Skeletal muscle tissue (tissue), 4 donors: ENCODE results near the gene PPP2R2D. TPM values are rescaled to one million over a fixed set of nuclear protein-coding genes. Genes with fewer than 3 reads are reported as not detected.

ENCODE experiments used
- H3K27ac ChIP-seq: one replicate; pipeline ENCODE4 v1.7.0; 2013; ENCODE audit warnings: mild to moderate bottlenecking, low read depth, low read length, inconsistent platforms
- H3K27me3 ChIP-seq, 3 donors: one replicate each; pipeline ENCODE4 v1.7.0; 2013; ENCODE audit warnings: low read length in 3 of 3; ENCODE audit not compliant: control insufficient read depth in 3 of 3, insufficient read depth in 3 of 3
- H3K36me3 ChIP-seq, 3 donors: one replicate each; pipeline ENCODE4 v1.7.0; 2013; ENCODE audit warnings: low read length in 3 of 3; ENCODE audit not compliant: control insufficient read depth in 3 of 3, insufficient read depth in 3 of 3
- H3K4me1 ChIP-seq, 3 donors: one replicate each; pipeline ENCODE4 v1.7.0; 2013; ENCODE audit warnings: low read length in 3 of 3, mild to moderate bottlenecking in 3 of 3; ENCODE audit not compliant: control insufficient read depth in 3 of 3, insufficient read depth in 3 of 3
- H3K4me3 ChIP-seq, 3 donors: one replicate each; pipeline ENCODE4 v1.7.0; 2013; ENCODE audit warnings: low read length in 3 of 3
- H3K9ac ChIP-seq, 3 donors: one replicate each; pipeline ENCODE4 v1.7.0; 2013; ENCODE audit warnings: low read length in 3 of 3, mild to moderate bottlenecking in 3 of 3, moderate library complexity in 2 of 3, low read depth in 1 of 3
- H3K9me3 ChIP-seq, 3 donors: one replicate each; pipeline ENCODE4 v1.7.0; 2013; ENCODE audit warnings: low read length in 3 of 3; ENCODE audit not compliant: control insufficient read depth in 3 of 3
- total RNA-seq: library from RNA; depleted of rRNA; stranded (reverse); fragments of >200 nt; gene quantifications from one replicate; pipeline ENCODE4 v1.2.3, GENCODE V29; 2014
- donor health status: Osteomylitis.

Gene PPP2R2D
- total RNA-seq, 1 donor from 2014 or later, result 27.1 TPM

DNA sequence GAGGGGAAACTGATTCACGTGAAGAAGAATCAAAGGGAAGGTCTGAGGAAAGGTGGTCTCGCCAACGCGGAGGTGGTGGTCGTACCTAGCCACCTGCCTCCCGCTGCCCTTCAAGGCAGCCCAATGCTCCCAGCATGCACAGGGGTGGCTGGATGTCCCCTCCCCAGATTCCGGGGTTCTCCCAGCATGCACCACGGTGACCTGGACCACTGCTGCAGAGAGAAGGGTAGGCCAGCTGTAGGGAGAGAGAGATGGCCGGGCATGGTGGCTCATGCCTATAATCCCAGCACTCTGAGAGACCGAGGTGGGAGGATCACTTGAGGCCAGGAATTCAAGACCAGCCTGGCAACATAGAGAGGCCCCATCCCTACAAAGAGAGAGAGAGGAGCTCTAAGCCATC is 32.4 kb upstream of the PPP2R2D start:
- no peaks in the 10 kb centered on the region for H3K4me1 ChIP-seq
- no peak overlapping the region for H3K4me3 ChIP-seq

DNA sequence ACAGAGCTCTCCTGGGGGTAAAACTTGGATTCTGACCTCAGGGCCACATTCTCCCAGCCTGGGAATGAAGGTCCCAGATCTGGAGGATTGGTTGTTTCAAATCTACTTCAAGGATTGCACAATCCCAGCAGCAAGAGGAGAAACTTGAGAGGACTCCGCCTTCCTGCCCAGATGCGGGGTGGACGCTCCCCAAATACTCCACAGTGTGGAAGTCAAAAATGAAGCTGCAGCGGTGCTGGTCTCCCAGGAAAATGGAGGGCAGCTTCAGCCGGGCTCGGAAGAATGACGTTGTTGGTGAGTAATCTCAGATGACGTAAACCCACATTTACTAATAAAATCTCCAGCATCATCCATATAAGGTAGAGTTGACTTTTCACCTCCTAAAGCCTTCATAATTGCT is 31.5 kb upstream of the PPP2R2D start:
- peaks cover 13 to 30% (median 20%) of the 10 kb centered on the region in 3 donors for H3K27me3 ChIP-seq
- no peaks in the 10 kb centered on the region for H3K9me3 ChIP-seq
- no peak overlapping the region for H3K4me3 ChIP-seq
- no peak overlapping the region for H3K9ac ChIP-seq
- no peaks in the 10 kb centered on the region for H3K36me3 ChIP-seq
- H3K27ac ChIP-seq, result no peak overlapping the region
- no peaks in the 10 kb centered on the region for H3K4me1 ChIP-seq

More for the DNA sequence above, 32.4 kb upstream of the PPP2R2D start:
- H3K9me3 ChIP-seq, result no peaks in the 10 kb centered on the region
- no peak overlapping the region for H3K9ac ChIP-seq
- H3K36me3 ChIP-seq, result no peaks in the 10 kb centered on the region
- H3K27ac ChIP-seq, result no peak overlapping the region
- H3K27me3 ChIP-seq, result peaks cover 4 to 21% (median 12%) of the 10 kb centered on the region in 3 donors

DNA sequence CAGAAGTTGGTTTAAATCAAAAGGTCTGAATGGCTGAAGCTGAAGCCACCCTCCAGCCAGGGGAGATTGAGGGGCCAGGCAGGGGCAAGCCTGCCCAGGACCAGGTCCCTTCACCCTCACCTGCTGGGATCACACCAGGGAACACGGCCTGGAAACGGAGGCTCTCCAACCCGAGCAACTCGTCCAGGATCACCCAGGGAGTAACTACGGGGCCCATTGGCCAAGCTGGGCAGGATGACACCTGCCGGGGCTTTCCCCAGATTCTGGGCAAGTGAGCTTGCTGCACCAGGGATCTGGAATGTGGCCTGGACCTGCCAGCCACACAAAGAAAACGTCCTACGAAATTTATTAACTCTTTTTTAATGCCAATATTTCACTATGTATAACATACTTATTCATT is 30.4 kb upstream of the PPP2R2D start:
- Histone ChIP-seq H3K27ac (no peak overlapping the region), H3K4me3 (no peak overlapping the region), H3K36me3 (no peaks in the 10 kb centered on the region), H3K9me3 (no peaks in the 10 kb centered on the region), H3K4me1 (no peaks in the 10 kb centered on the region), H3K9ac (no peak overlapping the region), H3K27me3 (peaks cover 10 to 33% (median 20%) of the 10 kb centered on the region in 3 donors)

DNA sequence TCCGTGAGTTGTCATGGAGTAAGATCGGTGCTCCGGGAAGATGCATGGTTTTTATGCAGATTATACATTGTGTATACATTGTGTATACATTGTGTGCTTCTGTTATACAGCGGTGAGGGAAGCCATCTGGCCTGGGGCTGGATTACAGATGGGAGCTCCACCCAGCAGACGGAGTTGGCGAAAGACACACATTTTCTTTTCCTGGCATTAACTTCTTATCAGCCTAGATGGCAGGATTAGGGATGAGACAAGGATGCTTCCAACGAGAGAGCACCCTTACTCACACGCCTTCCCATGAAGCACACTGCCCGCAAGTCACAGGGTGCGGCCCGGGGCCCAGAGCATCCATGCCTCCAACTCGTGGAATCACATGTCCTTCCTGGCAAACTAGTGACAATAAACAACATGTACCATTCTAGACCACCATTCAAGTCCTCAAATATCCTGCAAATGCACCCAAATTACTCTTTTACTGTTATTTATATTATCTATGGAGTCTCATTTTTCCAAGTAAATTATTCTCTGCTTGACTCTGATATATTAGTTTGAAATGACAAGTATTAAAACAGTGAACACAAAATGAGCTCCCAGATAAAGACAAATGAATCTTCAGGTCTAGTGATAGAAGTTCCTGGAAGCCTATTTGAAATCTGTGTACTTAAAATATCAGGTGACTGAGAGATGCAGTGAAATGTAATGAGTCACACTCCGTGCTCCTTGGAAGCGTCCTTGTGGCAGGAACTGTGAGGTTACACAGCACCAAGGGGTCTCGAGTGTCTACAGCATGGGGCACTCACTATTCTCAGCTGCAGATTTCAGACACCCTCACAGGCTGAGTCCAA is 29.8 kb upstream of the PPP2R2D start:
- no peaks in the 10 kb centered on the region for H3K9me3 ChIP-seq
- H3K4me1 ChIP-seq, result no peaks in the 10 kb centered on the region
- H3K27me3 ChIP-seq, result peaks cover 10 to 37% (median 20%) of the 10 kb centered on the region in 3 donors
- H3K36me3 ChIP-seq, result no peaks in the 10 kb centered on the region
- H3K27ac ChIP-seq, result no peak overlapping the region
- no peak overlapping the region for H3K9ac ChIP-seq
- no peak overlapping the region for H3K4me3 ChIP-seq

DNA sequence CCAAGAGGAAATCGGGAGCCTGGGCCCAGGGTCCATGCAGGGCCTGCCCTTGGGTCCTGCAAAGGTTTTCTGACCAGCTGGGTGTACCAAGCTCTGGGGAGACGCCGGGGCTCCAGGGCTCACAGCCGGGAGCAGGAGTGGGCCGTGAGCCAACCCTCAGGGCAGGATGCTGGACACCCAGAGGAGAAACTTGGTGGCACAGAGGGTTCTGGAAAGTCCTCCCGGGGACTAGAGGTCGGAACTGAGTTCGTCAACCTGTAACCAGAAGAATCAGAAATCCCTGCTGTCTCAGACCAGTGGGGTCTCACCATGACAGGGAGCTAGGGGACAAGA is 29.2 kb upstream of the PPP2R2D start:
- Histone ChIP-seq H3K9ac (no peak overlapping the region), H3K4me1 (no peaks in the 10 kb centered on the region), H3K27ac (no peak overlapping the region), H3K27me3 (peaks cover 10 to 40% (median 20%) of the 10 kb centered on the region in 3 donors), H3K36me3 (no peaks in the 10 kb centered on the region), H3K9me3 (no peaks in the 10 kb centered on the region), H3K4me3 (no peak overlapping the region)

DNA sequence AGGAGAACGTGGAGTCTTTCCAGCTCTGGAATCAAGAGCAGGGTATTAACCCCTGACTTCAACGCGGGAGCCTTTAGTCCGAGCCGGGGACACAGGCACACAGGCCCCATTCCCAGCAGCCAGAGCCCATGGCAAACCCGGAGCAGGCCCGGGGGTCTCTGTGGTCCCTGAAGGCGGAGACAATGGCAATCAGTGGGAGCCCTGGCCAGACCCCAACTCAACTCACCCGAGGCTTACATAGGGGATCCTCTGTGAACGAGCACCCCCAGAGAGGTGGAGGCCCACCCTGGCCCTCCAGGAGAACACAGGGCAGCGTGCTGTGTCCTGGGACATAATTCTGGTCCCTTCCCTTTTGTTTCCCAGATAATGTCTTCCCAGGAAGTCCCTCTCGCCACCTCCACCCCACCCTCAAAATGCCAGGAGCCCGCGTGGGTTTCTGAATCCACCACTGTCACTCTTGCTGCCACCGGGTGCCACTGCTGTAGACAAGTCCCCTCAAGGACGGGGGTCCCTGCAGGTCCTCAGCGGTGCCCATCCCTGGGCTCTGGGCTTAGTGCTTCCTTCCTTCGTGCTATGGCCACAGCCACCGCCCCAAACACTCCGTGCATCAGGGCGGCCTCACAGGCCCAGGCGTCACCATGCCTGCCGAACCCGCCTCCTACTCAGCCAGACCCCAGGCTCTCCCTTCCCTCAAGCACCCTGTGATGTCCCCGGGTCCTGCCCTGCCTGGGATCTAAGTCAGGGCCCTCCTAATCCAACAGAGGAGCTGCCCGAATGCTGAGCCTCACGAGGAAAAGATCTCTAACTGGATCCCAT is 28.6 kb upstream of the PPP2R2D start:
- no peak overlapping the region for H3K27ac ChIP-seq
- no peaks in the 10 kb centered on the region for H3K9me3 ChIP-seq
- H3K4me3 ChIP-seq, result no peak overlapping the region
- no peaks in the 10 kb centered on the region for H3K4me1 ChIP-seq
- H3K27me3 ChIP-seq, result peaks cover 10 to 41% (median 16%) of the 10 kb centered on the region in 3 donors
- H3K9ac ChIP-seq, result no peak overlapping the region
- no peaks in the 10 kb centered on the region for H3K36me3 ChIP-seq

DNA sequence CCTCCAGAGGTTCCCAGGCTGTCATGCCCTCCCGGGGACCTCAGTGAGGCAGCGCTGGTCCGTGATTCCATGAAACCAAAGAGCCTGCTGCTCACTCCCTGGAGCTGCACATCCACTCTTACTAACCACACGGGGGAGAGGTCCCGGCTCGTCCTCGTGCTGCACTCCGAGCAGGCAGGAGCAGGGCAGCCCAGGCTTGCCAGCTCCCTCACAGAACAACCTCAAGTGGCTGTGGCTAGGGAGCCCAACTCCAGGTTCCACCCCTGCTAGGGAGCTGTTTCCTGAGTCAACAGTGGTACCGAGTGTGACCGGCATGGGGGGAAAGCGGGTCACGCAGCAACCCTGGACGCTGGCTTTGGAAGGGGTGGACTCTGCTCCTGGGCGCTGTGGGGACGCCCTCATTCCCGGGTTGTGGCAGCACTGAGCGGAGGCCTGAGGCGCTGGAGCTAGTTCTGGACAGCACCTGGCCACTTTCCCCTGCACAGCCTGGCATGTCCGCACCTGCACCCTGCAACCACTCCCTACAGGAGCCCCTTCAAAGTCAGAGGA is 27.9 kb upstream of the PPP2R2D start:
- Histone ChIP-seq H3K27ac (no peak overlapping the region), H3K36me3 (no peaks in the 10 kb centered on the region), H3K9me3 (no peaks in the 10 kb centered on the region), H3K9ac (no peak overlapping the region), H3K4me1 (no peaks in the 10 kb centered on the region), H3K27me3 (peaks cover 10 to 41% (median 16%) of the 10 kb centered on the region in 3 donors), H3K4me3 (no peak overlapping the region)

DNA sequence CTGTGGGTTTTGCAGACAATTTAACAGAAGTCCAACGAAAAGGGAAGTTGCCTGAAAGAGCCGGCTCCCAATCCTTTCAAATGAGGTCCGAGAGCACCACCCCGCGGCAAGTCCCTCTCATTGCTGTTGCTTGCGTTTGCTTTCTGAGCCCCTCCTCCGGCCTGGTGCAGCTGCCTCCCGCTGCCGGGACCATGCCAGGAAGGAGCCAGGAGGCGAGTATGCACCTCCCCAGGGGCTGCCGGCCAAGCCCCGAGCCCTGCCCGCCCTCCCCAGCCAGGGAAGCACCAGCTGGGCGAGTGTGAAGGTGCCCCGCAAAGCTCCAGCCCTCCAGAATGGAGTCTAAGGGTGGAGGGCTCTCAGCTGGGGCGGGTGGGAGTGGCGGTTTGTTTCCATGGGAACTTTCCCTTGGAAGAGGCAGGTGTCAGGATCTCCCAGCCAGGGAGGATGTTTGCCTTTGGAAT is 25.8 kb upstream of the PPP2R2D start:
- H3K9ac ChIP-seq, result no peak overlapping the region
- H3K27me3 ChIP-seq, result peaks cover 10 to 41% (median 16%) of the 10 kb centered on the region in 3 donors
- H3K36me3 ChIP-seq, result no peaks in the 10 kb centered on the region
- no peak overlapping the region for H3K27ac ChIP-seq
- no peaks in the 10 kb centered on the region for H3K9me3 ChIP-seq
- no peaks in the 10 kb centered on the region for H3K4me1 ChIP-seq
- no peak overlapping the region for H3K4me3 ChIP-seq

DNA sequence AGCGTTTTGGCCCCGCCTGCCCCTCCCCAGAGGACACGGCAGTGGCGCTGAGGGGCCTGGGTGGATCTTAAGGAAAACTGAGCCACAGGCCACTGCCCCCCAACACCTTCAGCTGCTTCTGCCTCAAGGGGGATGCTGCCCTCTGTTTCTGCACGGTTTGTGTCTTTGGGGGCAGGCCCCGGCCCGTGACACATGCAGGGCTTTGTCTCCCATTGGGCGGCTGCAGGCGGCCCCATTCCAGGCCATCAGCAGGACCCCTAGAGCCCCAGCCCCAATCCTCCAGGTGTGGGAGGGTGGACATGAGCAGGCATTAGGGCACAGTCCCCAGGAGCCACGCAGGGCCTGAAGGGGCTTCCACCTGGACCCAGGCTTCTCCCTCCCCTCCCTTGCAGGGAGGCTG is 25.3 kb upstream of the PPP2R2D start:
- Histone ChIP-seq H3K9me3 (no peaks in the 10 kb centered on the region), H3K4me3 (no peak overlapping the region), H3K9ac (no peak overlapping the region), H3K27me3 (peaks cover 10 to 41% (median 16%) of the 10 kb centered on the region in 3 donors), H3K4me1 (no peaks in the 10 kb centered on the region), H3K27ac (no peak overlapping the region), H3K36me3 (no peaks in the 10 kb centered on the region)

DNA sequence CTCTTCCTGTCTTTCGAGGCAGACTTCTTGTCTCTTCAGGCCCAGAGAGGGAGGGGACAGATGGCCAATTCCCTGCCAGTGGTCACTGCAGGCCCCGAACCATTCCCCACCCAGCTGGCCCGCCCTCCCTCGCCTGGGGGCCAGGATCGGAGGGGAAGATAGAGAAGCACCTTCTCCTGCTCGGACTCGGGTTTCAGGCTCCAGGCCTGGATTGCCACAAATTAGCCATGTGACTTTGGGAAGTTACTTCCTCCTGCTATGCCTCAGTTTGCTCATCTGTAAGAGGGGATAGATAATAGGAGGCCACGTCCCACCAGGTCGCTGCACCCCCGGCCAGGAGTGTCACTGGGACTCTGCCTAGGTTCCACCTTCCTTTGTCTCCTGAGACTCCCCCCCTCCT is 24.8 kb upstream of the PPP2R2D start:
- Histone ChIP-seq H3K36me3 (no peaks in the 10 kb centered on the region), H3K4me3 (no peak overlapping the region), H3K9me3 (no peaks in the 10 kb centered on the region), H3K4me1 (no peaks in the 10 kb centered on the region), H3K9ac (no peak overlapping the region), H3K27me3 (peaks cover 10 to 41% (median 16%) of the 10 kb centered on the region in 3 donors), H3K27ac (no peak overlapping the region)
